Measurements from ENCODE around the gene CFAP52. TPM values are rescaled to one million over a fixed set of nuclear protein-coding genes. Genes with fewer than 3 reads are reported as not detected.

CFAP52 gene
- total and polyA plus RNA-seq, 4 experiments from 2014 or later: not detected

DNA sequence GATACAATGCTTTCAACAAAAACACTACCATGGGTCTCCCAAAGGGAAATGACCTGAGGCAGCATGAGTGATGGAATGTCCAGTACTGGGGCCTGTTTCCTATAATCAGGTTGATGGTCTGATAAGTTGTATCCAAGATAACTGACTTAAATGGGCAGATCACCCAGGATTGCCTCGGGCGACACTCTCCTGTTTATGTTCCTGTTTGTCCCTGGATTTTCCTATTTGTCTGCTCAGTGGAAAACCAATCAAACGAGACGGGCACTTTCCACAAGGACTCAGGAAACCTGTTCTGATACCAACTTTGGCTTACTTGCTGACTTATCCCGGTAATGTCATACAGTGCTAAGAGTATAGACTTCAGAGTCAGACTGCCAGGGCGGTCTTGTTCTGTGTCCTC, 96.2 kb downstream of the CFAP52 start:
- peaks cover 12 to 22% of the 10 kb centered on the region in 2 donors for H3K27me3 Mint-ChIP-seq

GRCh38 chr17:9676084-9676483, 99.6 kb downstream of the CFAP52 start:
- no peak overlapping the region for H3K4me3 Mint-ChIP-seq
- peaks cover 0 to 17% (median 14%) of the 10 kb centered on the region in 8 donors for H3K9me3 Mint-ChIP-seq
- Histone ChIP-seq H3K9me3 (ENCODE audit: control insufficient read depth in 1 of 2, low read length in 2 of 2) (peaks cover 0 to 3% of the 10 kb centered on the region in 2 donors), H3K36me3 (ENCODE audit: insufficient read depth, low read length) (no peaks in the 10 kb centered on the region), H3K4me1 (ENCODE audit: insufficient read depth, low read length) (no peaks in the 10 kb centered on the region), H3K27me3 (ENCODE audit: insufficient read depth, low read length) (no peaks in the 10 kb centered on the region), H3K27ac (ENCODE audit: low read depth, low read length) (no peak overlapping the region), H3K4me3 (ENCODE audit: low read length in 2 of 2) (no peak overlapping the region)
- ChIA-PET CTCF (ENCODE audit: partially characterized antibody) (interaction anchor here (1.4 kb wide), 1 partner anchor 99 kb away, joined by 5 read pairs; no protein-coding TSS in a partner anchor), POLR2A (ENCODE audit: partially characterized antibody) (no interaction called here)
- no peaks in the 10 kb centered on the region for H3K36me3 Mint-ChIP-seq
- H3K27ac Mint-ChIP-seq: no peak overlapping the region
- H3K27me3 Mint-ChIP-seq: peaks cover 3 to 6% of the 10 kb centered on the region in 2 donors
- no peaks in the 10 kb centered on the region for H3K4me1 Mint-ChIP-seq
- intact Hi-C loops (cut with micrococcal nuclease): no loop called here
- no peak for DNase-seq

More for the DNA sequence above, 96.2 kb downstream of the CFAP52 start:
- ChIA-PET POLR2A (ENCODE audit: partially characterized antibody) (no interaction called here), CTCF (ENCODE audit: partially characterized antibody) (no interaction called here)
- Histone ChIP-seq H3K4me1 (ENCODE audit: insufficient read depth, low read length) (no peaks in the 10 kb centered on the region), H3K27ac (ENCODE audit: low read depth, low read length) (no peak overlapping the region), H3K4me3 (ENCODE audit: low read length in 2 of 2) (no peak overlapping the region), H3K27me3 (ENCODE audit: insufficient read depth, low read length) (peaks cover 4% of the 10 kb centered on the region), H3K36me3 (ENCODE audit: insufficient read depth, low read length) (no peaks in the 10 kb centered on the region), H3K9me3 (ENCODE audit: control insufficient read depth in 1 of 2, low read length in 2 of 2) (no peaks in the 10 kb centered on the region)
- Mint-ChIP-seq H3K27ac (no peak overlapping the region), H3K9me3 (no peaks in the 10 kb centered on the region), H3K4me1 (peaks cover 0 to 2% (median 0%) of the 10 kb centered on the region in 4 donors), H3K4me3 (no peak overlapping the region), H3K36me3 (no peaks in the 10 kb centered on the region)
- no peak for DNase-seq
- intact Hi-C loops (cut with micrococcal nuclease): no loop called here

- Histone ChIP-seq H3K4me3 (ENCODE audit: low read length in 2 of 2) (no peak overlapping the region), H3K27me3 (ENCODE audit: insufficient read depth, low read length) (no peaks in the 10 kb centered on the region), H3K9me3 (ENCODE audit: control insufficient read depth in 1 of 2, low read length in 2 of 2) (peaks cover 0 to 3% of the 10 kb centered on the region in 2 donors), H3K27ac (ENCODE audit: low read depth, low read length) (no peak overlapping the region), H3K36me3 (ENCODE audit: insufficient read depth, low read length) (no peaks in the 10 kb centered on the region), H3K4me1 (ENCODE audit: insufficient read depth, low read length) (no peaks in the 10 kb centered on the region)
- H3K4me3 Mint-ChIP-seq: no peak overlapping the region
- peaks cover 0 to 17% (median 14%) of the 10 kb centered on the region in 8 donors for H3K9me3 Mint-ChIP-seq
- DNase-seq: no peak
- CTCF ChIA-PET (ENCODE audit: partially characterized antibody): interaction anchor here (0.7 kb wide), 1 partner anchor 99 kb away, joined by 4 read pairs; no protein-coding TSS in a partner anchor
- H3K4me1 Mint-ChIP-seq: no peaks in the 10 kb centered on the region
- no peaks in the 10 kb centered on the region for H3K36me3 Mint-ChIP-seq
- H3K27ac Mint-ChIP-seq: no peak overlapping the region
- H3K27me3 Mint-ChIP-seq: peaks cover 0 to 5% of the 10 kb centered on the region in 2 donors
- POLR2A ChIA-PET (ENCODE audit: partially characterized antibody): no interaction called here
- intact Hi-C loops (cut with micrococcal nuclease): no loop called here
These were observed 100.4 kb downstream of the CFAP52 start for GRCh38 chr17:9676820-9677310.

DNA sequence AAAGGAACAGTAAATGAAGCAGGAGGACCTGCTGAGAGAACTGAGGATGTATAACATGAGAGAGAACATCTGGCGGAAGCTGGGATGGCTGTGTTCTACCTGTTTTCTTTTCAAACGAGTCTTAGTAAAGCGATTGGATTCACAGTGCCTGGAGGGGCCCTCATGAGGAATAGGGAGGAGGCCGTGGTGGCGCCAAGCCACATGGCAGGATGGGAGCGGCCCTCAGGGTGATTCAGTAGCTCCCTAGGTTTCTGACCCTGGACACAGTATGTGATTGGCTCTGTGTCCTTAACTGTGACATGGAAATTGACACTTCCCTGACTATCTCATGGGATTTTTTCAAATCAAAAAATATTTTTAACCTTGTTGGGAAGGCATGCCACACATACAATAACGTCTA, 101.0 kb downstream of the CFAP52 start:
- no peak for DNase-seq
- Mint-ChIP-seq H3K36me3 (no peaks in the 10 kb centered on the region), H3K27ac (no peak overlapping the region), H3K4me1 (no peaks in the 10 kb centered on the region), H3K27me3 (peaks cover 0 to 5% of the 10 kb centered on the region in 2 donors), H3K4me3 (no peak overlapping the region), H3K9me3 (peaks cover 0 to 17% (median 14%) of the 10 kb centered on the region in 8 donors)
- H3K9me3 ChIP-seq (ENCODE audit: control insufficient read depth in 1 of 2, low read length in 2 of 2): peaks cover 0 to 3% of the 10 kb centered on the region in 2 donors
- no peak overlapping the region for H3K27ac ChIP-seq (ENCODE audit: low read depth, low read length)
- no peak overlapping the region for H3K4me3 ChIP-seq (ENCODE audit: low read length in 2 of 2)
- no peaks in the 10 kb centered on the region for H3K36me3 ChIP-seq (ENCODE audit: insufficient read depth, low read length)
- H3K4me1 ChIP-seq (ENCODE audit: insufficient read depth, low read length): no peaks in the 10 kb centered on the region
- intact Hi-C loops (cut with micrococcal nuclease): no loop called here
- H3K27me3 ChIP-seq (ENCODE audit: insufficient read depth, low read length): no peaks in the 10 kb centered on the region
- ChIA-PET POLR2A (ENCODE audit: partially characterized antibody) (no interaction called here), CTCF (ENCODE audit: partially characterized antibody) (interaction anchor here (0.7 kb wide), 1 partner anchor 100 kb away, joined by 4 read pairs; no protein-coding TSS in a partner anchor)

GRCh38 chr17:9677896-9678295, 101.5 kb downstream of the CFAP52 start:
- H3K27me3 Mint-ChIP-seq: peaks cover 0 to 4% of the 10 kb centered on the region in 2 donors
- H3K4me3 Mint-ChIP-seq: no peak overlapping the region
- ChIA-PET POLR2A (ENCODE audit: partially characterized antibody) (no interaction called here), CTCF (ENCODE audit: partially characterized antibody) (interaction anchor here (0.7 kb wide), 1 partner anchor 100 kb away, joined by 4 read pairs; no protein-coding TSS in a partner anchor)
- Histone ChIP-seq H3K4me3 (ENCODE audit: low read length in 2 of 2) (no peak overlapping the region), H3K4me1 (ENCODE audit: insufficient read depth, low read length) (no peaks in the 10 kb centered on the region), H3K27ac (ENCODE audit: low read depth, low read length) (no peak overlapping the region), H3K36me3 (ENCODE audit: insufficient read depth, low read length) (no peaks in the 10 kb centered on the region), H3K9me3 (ENCODE audit: control insufficient read depth in 1 of 2, low read length in 2 of 2) (peaks cover 0 to 3% of the 10 kb centered on the region in 2 donors), H3K27me3 (ENCODE audit: insufficient read depth, low read length) (no peaks in the 10 kb centered on the region)
- H3K9me3 Mint-ChIP-seq: peaks cover 0 to 17% (median 14%) of the 10 kb centered on the region in 8 donors
- H3K4me1 Mint-ChIP-seq: no peaks in the 10 kb centered on the region
- H3K27ac Mint-ChIP-seq: no peak overlapping the region
- no peaks in the 10 kb centered on the region for H3K36me3 Mint-ChIP-seq
- DNase-seq: no peak
- intact Hi-C loops (cut with micrococcal nuclease): no loop called here

GRCh38 chr17:9684955-9685621, 108.6 kb downstream of the CFAP52 start:
- H3K4me3 ChIP-seq (ENCODE audit: low read length in 2 of 2): no peak overlapping the region
- CTCF ChIA-PET (ENCODE audit: partially characterized antibody): no interaction called here
- no peaks in the 10 kb centered on the region for H3K27me3 ChIP-seq (ENCODE audit: insufficient read depth, low read length)
- no peak overlapping the region for H3K4me3 Mint-ChIP-seq
- DNase-seq: no peak
- no peaks in the 10 kb centered on the region for H3K36me3 ChIP-seq (ENCODE audit: insufficient read depth, low read length)
- H3K27ac ChIP-seq (ENCODE audit: low read depth, low read length): no peak overlapping the region
- H3K4me1 Mint-ChIP-seq: no peaks in the 10 kb centered on the region
- no peaks in the 10 kb centered on the region for H3K4me1 ChIP-seq (ENCODE audit: insufficient read depth, low read length)
- H3K36me3 Mint-ChIP-seq: no peaks in the 10 kb centered on the region
- intact Hi-C loops (cut with micrococcal nuclease): no loop called here
- H3K27ac Mint-ChIP-seq: no peak overlapping the region
- POLR2A ChIA-PET (ENCODE audit: partially characterized antibody): no interaction called here
- H3K9me3 ChIP-seq (ENCODE audit: control insufficient read depth in 1 of 2, low read length in 2 of 2): peaks cover 0 to 3% of the 10 kb centered on the region in 2 donors
- H3K9me3 Mint-ChIP-seq: peaks cover 0 to 11% (median 6%) of the 10 kb centered on the region in 8 donors
- peaks cover 0 to 1% of the 10 kb centered on the region in 2 donors for H3K27me3 Mint-ChIP-seq
